AG09309 (cell line): ENCODE data around the gene ENDOG.

Experiments
- DNase-seq: peaks from one replicate; pipeline ENCODE4 v3.0.0-alpha.2; 2010; ENCODE audit warnings: low read depth
- H3K4me3 ChIP-seq: 2 replicates; pipeline ENCODE4 v1.5.1; 2011; ENCODE audit warnings: mild to moderate bottlenecking, low read depth, low read length, moderate library complexity; ENCODE audit not compliant: control insufficient read depth
- CTCF ChIP-seq: IDR thresholded peaks from 2 replicates; pipeline ENCODE4 v1.5.1; 2011; ENCODE audit warnings: mild to moderate bottlenecking, low read depth, low read length, inconsistent platforms; ENCODE audit not compliant: insufficient read depth, control insufficient read depth; ENCODE audit errors: missing control alignments

Gene ENDOG

GRCh38 chr9:128828719-128829452 lies 10.6 kb downstream of the ENDOG start:
- no peak for TF ChIP-seq CTCF
- peak overlapping the region; percentile 80 for H3K4me3 ChIP-seq
- no peak for DNase-seq

- peak within 1 kb of the TSS; percentile 80 for H3K4me3 ChIP-seq
- TF ChIP-seq CTCF = no peak
- DNase-seq = peak; percentile 52
Observed at GRCh38 chr9:128829477-128830251, 11.4 kb downstream of the ENDOG start, which contains the start of gene SPOUT1. TSS of gene SPOUT1 (minus strand) at chr9:128829794. CDS start at chr9:128829780, 14 bp downstream.

- no peak for TF ChIP-seq CTCF
- no peak for DNase-seq
- H3K4me3 ChIP-seq = no peak overlapping the region
Observed at GRCh38 chr9:128833696-128834095, 15.4 kb downstream of the ENDOG start.

GRCh38 chr9:128835246-128836210 lies 17.2 kb downstream of the ENDOG start:
- H3K4me3 ChIP-seq = no peak overlapping the region
- DNase-seq = no peak
- TF ChIP-seq CTCF = no peak

- DNase-seq = no peak
- H3K4me3 ChIP-seq = no peak overlapping the region
- TF ChIP-seq CTCF = no peak
Observed at GRCh38 chr9:128836509-128837145, 18.3 kb downstream of the ENDOG start.

- no peak for TF ChIP-seq CTCF
- no peak overlapping the region for H3K4me3 ChIP-seq
- no peak for DNase-seq
Observed at GRCh38 chr9:128838338-128838737, 20.0 kb downstream of the ENDOG start.
